SK-N-SH (cell line): ENCODE data around the gene NPTX1. TPM values are rescaled to one million over a fixed set of nuclear protein-coding genes. Genes with fewer than 3 reads are reported as not detected.

Experiments used
- CTCF ChIA-PET: fragments of 300-600, 350-600 bp; formaldehyde crosslinking; extraction: SDS; loops from one replicate; lab custom pipeline; 2021; lab: Yijun Ruan, JAX
- POLR2A ChIA-PET: fragments of 350-600 bp; sonication (Branson Sonifier 250); formaldehyde crosslinking; extraction: SDS; loops from one replicate; lab custom pipeline; 2020; ENCODE audit warnings: antibody characterized with exemption, inconsistent platforms; lab: Yijun Ruan, JAX
- DNase-seq: peaks from one replicate; pipeline ENCODE4 v3.0.0; 2012
- H2AFZ ChIP-seq: fragments of 200-600 bp; sonication (generic); 2 replicates; pipeline ENCODE4 v1.8.1; 2016; ENCODE audit warnings: antibody characterized with exemption, mild to moderate bottlenecking, low read depth
- H3F3A ChIP-seq: fragments of 200-600 bp; sonication (generic); replicated peaks from 2 replicates; pipeline ENCODE3; 2016; ENCODE audit warnings: antibody characterized with exemption, mild to moderate bottlenecking; ENCODE audit not compliant: insufficient read depth
- H3K27ac ChIP-seq, 2 experiments: fragments of 200-500 bp in 1 of 2; fragments of 200-600 bp in 1 of 2; sonication (Bioruptor generic) in 1 of 2; sonication (generic), shearing (Covaris generic) in 1 of 2; 2 replicates each; pipeline versions ENCODE4 v1.5.1 to v1.6.1; 2014 to 2016; ENCODE audit warnings: low read depth in 2 of 2, inconsistent platforms in 1 of 2, low read length in 1 of 2, mild to moderate bottlenecking in 1 of 2, mixed read lengths in 1 of 2
- H3K27me3 ChIP-seq: fragments of 200-600 bp; sonication (generic), shearing (Covaris generic); 2 replicates; pipeline ENCODE4 v1.6.1; 2016; ENCODE audit warnings: mixed run types; ENCODE audit not compliant: insufficient read depth
- H3K36me3 ChIP-seq, 2 experiments: fragments of 200-500 bp in 1 of 2; fragments of 200-600 bp in 1 of 2; sonication (Bioruptor generic) in 1 of 2; sonication (generic) in 1 of 2; replicated peaks in 1 of 2; 2 replicates each; pipeline versions ENCODE3 to v1.5.1; 2014 to 2016; ENCODE audit warnings: low read length in 1 of 2, mild to moderate bottlenecking in 1 of 2; ENCODE audit not compliant: insufficient read depth in 2 of 2, control insufficient read depth in 1 of 2
- H3K4me1 ChIP-seq, 2 experiments: fragments of 200-500 bp in 1 of 2; fragments of 200-600 bp in 1 of 2; sonication (Bioruptor generic) in 1 of 2; sonication (generic), shearing (Covaris generic) in 1 of 2; 2 replicates each; pipeline versions ENCODE4 v1.5.1 to v1.6.1; 2014 to 2016; ENCODE audit warnings: low read depth in 1 of 2, low read length in 1 of 2, mixed run types in 1 of 2; ENCODE audit not compliant: insufficient read depth in 2 of 2, control insufficient read depth in 1 of 2
- H3K4me2 ChIP-seq: fragments of 200-600 bp; sonication (generic), shearing (Covaris generic); 2 replicates; pipeline ENCODE4 v1.6.1; 2017; ENCODE audit warnings: mixed run types
- H3K4me3 ChIP-seq, 2 experiments: fragments of 200-500 bp in 1 of 2; fragments of 200-600 bp in 1 of 2; sonication (Bioruptor generic) in 1 of 2; sonication (generic), shearing (Covaris generic) in 1 of 2; 2 replicates each; pipeline versions ENCODE4 v1.5.1 to v1.8.1; 2014 to 2016; ENCODE audit warnings: low read depth in 2 of 2, inconsistent platforms in 1 of 2, low read length in 1 of 2, mild to moderate bottlenecking in 1 of 2, mixed read lengths in 1 of 2, moderate library complexity in 1 of 2
- H3K79me2 ChIP-seq: fragments of 200-600 bp; sonication (generic); 2 replicates; pipeline ENCODE4 v1.8.1; 2017; ENCODE audit warnings: mild to moderate bottlenecking; ENCODE audit not compliant: insufficient read depth
- H3K9ac ChIP-seq: fragments of 200-600 bp; sonication (generic); 2 replicates; pipeline ENCODE4 v1.6.1; 2017; ENCODE audit warnings: mixed run types
- H3K9me2 ChIP-seq: fragments of 200-600 bp; sonication (generic); 2 replicates; pipeline ENCODE4 v1.6.1; 2017; ENCODE audit warnings: mixed run types
- H3K9me3 ChIP-seq: fragments of 200-600 bp; sonication (generic); 2 replicates; pipeline ENCODE4 v1.6.1; 2017; ENCODE audit warnings: mixed run types, mild to moderate bottlenecking, moderate library complexity
- H4K20me1 ChIP-seq: fragments of 200-600 bp; sonication (generic); 2 replicates; pipeline ENCODE4 v1.6.1; 2017; ENCODE audit warnings: mild to moderate bottlenecking, mixed run types; ENCODE audit not compliant: insufficient read depth
- ELF1 ChIP-seq: IDR thresholded peaks from 2 replicates; pipeline ENCODE4 v1.4.0; 2012
- EP300 ChIP-seq, 2 experiments: IDR thresholded peaks; 2 replicates each; pipeline versions ENCODE4 v1.4.0 to v1.6.1; 2012; ENCODE audit warnings: borderline replicate concordance in 1 of 2, low read depth in 1 of 2, low read length in 1 of 2
- EZH2phosphoT487 ChIP-seq: fragments of 200-600 bp; sonication (generic); IDR thresholded peaks from 2 replicates; pipeline ENCODE4 v1.6.1; 2017; ENCODE audit warnings: low read depth, mixed run types, mild to moderate bottlenecking, antibody characterized with exemption, moderate library complexity, borderline replicate concordance
- FOXJ3 ChIP-seq: sonication (generic); formaldehyde crosslinking; IDR thresholded peaks from 2 replicates; pipeline ENCODE4 v1.5.1; 2020; ENCODE audit warnings: mild to moderate bottlenecking, missing genetic modification reagents
- JUND ChIP-seq: IDR thresholded peaks from 2 replicates; pipeline ENCODE4 v1.4.0; 2012
- MEF2A ChIP-seq: IDR thresholded peaks from 2 replicates; pipeline ENCODE4 v1.4.0; 2012; ENCODE audit warnings: low read depth, borderline replicate concordance
- MXI1 ChIP-seq: IDR thresholded peaks from 2 replicates; pipeline ENCODE4 v1.6.1; 2012; ENCODE audit warnings: mild to moderate bottlenecking, low read depth, low read length, improper control_type of control experiment
- NRF1 ChIP-seq: IDR thresholded peaks from 2 replicates; pipeline ENCODE4 v1.6.1; 2012; ENCODE audit warnings: low read depth, mild to moderate bottlenecking, low read length
- PBX3 ChIP-seq: IDR thresholded peaks from 2 replicates; pipeline ENCODE4; 2012
- POLR2AphosphoS5 ChIP-seq: IDR thresholded peaks from 2 replicates; pipeline ENCODE4 v1.6.1; 2012; ENCODE audit warnings: low read depth, low read length
- RAD21 ChIP-seq: IDR thresholded peaks from 2 replicates; pipeline ENCODE4 v1.6.1; 2012; ENCODE audit warnings: mild to moderate bottlenecking, low read length
- RFX5 ChIP-seq: IDR thresholded peaks from 2 replicates; pipeline ENCODE4 v1.6.1; 2012; ENCODE audit warnings: mild to moderate bottlenecking, improper control_type of control experiment, low read length
- SMC3 ChIP-seq: IDR thresholded peaks from 2 replicates; pipeline ENCODE4 v1.6.1; 2012; ENCODE audit warnings: low read depth, low read length, improper control_type of control experiment
- TAF1 ChIP-seq: IDR thresholded peaks from 2 replicates; pipeline ENCODE4 v1.6.1; 2012; ENCODE audit warnings: low read depth, mild to moderate bottlenecking, low read length, moderate library complexity, borderline replicate concordance
- USF2 ChIP-seq: fragments of 150-350 bp; IDR thresholded peaks from 2 replicates; pipeline ENCODE4 v1.6.1; 2017; ENCODE audit warnings: antibody characterized with exemption, low read length, low read depth, borderline replicate concordance
- ZBTB33 ChIP-seq: IDR thresholded peaks from 2 replicates; pipeline ENCODE4 v1.4.0; 2012; ENCODE audit warnings: low read depth, borderline replicate concordance
- WGBS: methylation state at CpG from one replicate; pipeline ENCODE4 v1.1.6; 2017; ENCODE audit warnings: low lambda C conversion rate; 5-methylcytosine and 5-hydroxymethylcytosine counted together
- polyA plus RNA-seq, 3 experiments: library from polyadenylated mRNA; depleted of rRNA; stranded (reverse); fragments of >200 nt; gene quantifications; 2 replicates each; pipeline ENCODE4 v1.2.3, GENCODE V29; 2012

NPTX1 gene
- polyA plus RNA-seq, 1 of the 3 experiments (the other 2 are of a cell fraction), result 0.05 TPM

- Histone ChIP-seq H3K27me3 (peaks cover 81% of the 10 kb centered on the region), H3K9ac (no peak overlapping the region), H4K20me1 (no peaks in the 10 kb centered on the region)
- CTCF ChIA-PET, result interaction anchor here (1.3 to 6.8 kb wide), 4 partner anchors 10 to 515 kb away, joined by 4 to 41 read pairs (median 10); partner anchors contain the start of gene NPTX1
- TF ChIP-seq RAD21 (no peak), ELF1 (no peak), POLR2AphosphoS5 (no peak), ZBTB33 (no peak), PBX3 (no peak), EZH2phosphoT487 (no peak), MXI1 (no peak), FOXJ3 (CRISPR knock-in tag) (no peak), RFX5 (no peak), JUND (no peak), EP300 (IDR thresholded peaks at IDR 0.05; ENCODE audit: borderline replicate concordance in 1 of 2, low read depth in 1 of 2, low read length in 1 of 2) (no peak), MEF2A (no peak), TAF1 (no peak), USF2 (no peak), SMC3 (no peak), NRF1 (no peak)
- TF ChIP-seq, all 33 proteins: peak for 0
- WGBS, result 52% methylated on average over 11 of the region's 15 CpGs
- H3K27ac ChIP-seq, result no peak overlapping the region
- no peak for DNase-seq
- no peak overlapping the region for H2AFZ ChIP-seq
- H3K4me2 ChIP-seq, result no peak overlapping the region
- H3K36me3 ChIP-seq, result no peaks in the 10 kb centered on the region
- H3K9me3 ChIP-seq, result no peaks in the 10 kb centered on the region
- H3K4me3 ChIP-seq, result no peak overlapping the region
- H3K4me1 ChIP-seq, result peaks cover 0 to 9% of the 10 kb centered on the region in 2 experiments; a peak in 1 of 4 replicates
- H3F3A ChIP-seq, result no peaks in the 10 kb centered on the region
- no peaks in the 10 kb centered on the region for H3K9me2 ChIP-seq
- POLR2A ChIA-PET, result interaction anchor here (2.9 kb wide), 1 partner anchor 11 kb away, joined by 24 read pairs; no protein-coding TSS in a partner anchor
- no peaks in the 10 kb centered on the region for H3K79me2 ChIP-seq
Measured at GRCh38 chr17:80466188-80466705, 10.2 kb downstream of the NPTX1 start.
